Adrenal gland (tissue), 5 donors: ENCODE results near the gene MBNL1.

Experiments used
- CTCF ChIP-seq, 6 experiments: fragments of 450-650 bp in 4 of 6; fragments of 200-600 bp in 2 of 6; sonication (generic) in 1 of 6; IDR thresholded peaks; 1 replicate in 5 of 6; 2 replicates in 1 of 6; pipeline versions ENCODE4 v1.5.1 to v1.8.0; 2016 to 2021; ENCODE audit warnings: antibody characterized with exemption in 6 of 6, mild to moderate bottlenecking in 2 of 6, moderate library complexity in 1 of 6
- POLR2A ChIP-seq, 2 donors: fragments of 450-650 bp; IDR thresholded peaks; one replicate each; pipeline ENCODE4 v1.6.1; 2017; ENCODE audit warnings: antibody characterized with exemption in 2 of 2, mild to moderate bottlenecking in 2 of 2, moderate library complexity in 1 of 2
- donor health status: DM: no; HTN: no; CAD: no.

DNA sequence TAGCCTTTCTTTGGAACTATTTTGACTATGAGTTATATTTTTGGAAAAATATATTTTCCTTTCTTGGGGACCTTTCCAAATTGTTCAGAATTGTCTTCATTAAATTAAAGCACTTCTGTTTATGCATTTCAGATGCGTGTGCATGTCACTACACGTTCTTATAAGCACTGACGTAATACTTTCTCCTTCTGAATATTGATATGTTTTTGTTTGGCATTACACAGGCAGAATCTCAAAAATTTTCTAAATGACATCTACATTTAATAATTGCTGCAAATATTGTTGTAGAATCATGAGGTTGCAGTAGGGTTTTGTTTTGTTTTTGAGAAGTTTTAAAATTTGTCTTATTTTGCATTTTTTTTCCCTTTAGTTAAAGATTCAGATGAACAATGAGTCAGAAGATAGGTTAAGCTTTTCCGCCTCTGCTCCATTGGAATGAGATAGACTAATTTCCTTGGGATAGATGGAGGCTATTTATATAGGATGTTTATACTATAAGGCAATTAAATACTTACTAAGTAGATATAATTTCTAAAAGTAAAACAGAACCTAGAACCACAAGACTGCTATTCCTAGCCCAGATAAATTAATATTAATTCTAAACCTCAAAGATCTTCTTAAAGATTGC, 110.8 kb downstream of the MBNL1 start:
- TF ChIP-seq CTCF (IDR thresholded peaks at IDR 0.05) = no peak
- TF ChIP-seq POLR2A (IDR thresholded peaks at IDR 0.05) = no peak
